Measurements from ENCODE around the gene PTPN5.
"Not testable (repeated sequence)": the region's sequence is repeated elsewhere in the genome, so short reads cannot be mapped to it uniquely, and the experiment has no call there.

PTPN5 gene

GRCh38 chr11:18697576-18697975, 94.0 kb downstream of the PTPN5 start:
- no peak overlapping the region for H3K4me3 ChIP-seq (replicated peaks; ENCODE audit: low read depth, low read length)
- DNase-seq (ENCODE audit: low read depth) = no peak
- TF ChIP-seq CTCF (IDR thresholded peaks at IDR 0.05; ENCODE audit: low read length, missing control alignments) = no peak

GRCh38 chr11:18696638-18697225, 94.9 kb downstream of the PTPN5 start:
- TF ChIP-seq CTCF (IDR thresholded peaks at IDR 0.05; ENCODE audit: low read length, missing control alignments) = no peak
- peak; percentile 33 for DNase-seq (ENCODE audit: low read depth)
- H3K4me3 ChIP-seq (replicated peaks; ENCODE audit: low read depth, low read length) = no peak overlapping the region

GRCh38 chr11:18692941-18693760, 98.4 kb downstream of the PTPN5 start:
- TF ChIP-seq CTCF (IDR thresholded peaks at IDR 0.05; ENCODE audit: low read length, missing control alignments) = no peak

GRCh38 chr11:18691467-18692140, 100.0 kb downstream of the PTPN5 start:
- not testable (repeated sequence) for DNase-seq (ENCODE audit: low read depth); H3K4me3 ChIP-seq (replicated peaks; ENCODE audit: low read depth, low read length)

More at GRCh38 chr11:18692941-18693760, 98.4 kb downstream of the PTPN5 start:
- DNase-seq (ENCODE audit: low read depth) = no peak
- no peak overlapping the region for H3K4me3 ChIP-seq (replicated peaks; ENCODE audit: low read depth, low read length)

- H3K4me3 ChIP-seq (replicated peaks; ENCODE audit: low read depth, low read length) = no peak overlapping the region
- DNase-seq (ENCODE audit: low read depth) = no peak
- TF ChIP-seq CTCF (IDR thresholded peaks at IDR 0.05; ENCODE audit: low read length, missing control alignments) = no peak
Measured at GRCh38 chr11:18684267-18684666, 107.3 kb downstream of the PTPN5 start.

GRCh38 chr11:18682466-18682865, 109.1 kb downstream of the PTPN5 start:
- H3K4me3 ChIP-seq (replicated peaks; ENCODE audit: low read depth, low read length) = no peak overlapping the region
- TF ChIP-seq CTCF (IDR thresholded peaks at IDR 0.05; ENCODE audit: low read length, missing control alignments) = no peak
- no peak for DNase-seq (ENCODE audit: low read depth)

GRCh38 chr11:18681949-18682348, 109.6 kb downstream of the PTPN5 start:
- not testable (repeated sequence) for H3K4me3 ChIP-seq (replicated peaks; ENCODE audit: low read depth, low read length); DNase-seq (ENCODE audit: low read depth)

Measured in fibroblast of pulmonary artery (primary cell).